Neuronal stem cell (in vitro differentiated cells): ENCODE results near the gene LSM12.

Source experiments
- DNase-seq: peaks from one replicate; pipeline ENCODE4 v3.0.0-alpha.2; 2013; ENCODE audit warnings: low spot score
- H2AFZ ChIP-seq: one replicate; pipeline ENCODE4 v1.6.1; 2013; ENCODE audit warnings: mild to moderate bottlenecking, low read length, inconsistent platforms
- H2AK5ac ChIP-seq: 2 replicates; pipeline ENCODE4 v1.6.1; 2013; ENCODE audit warnings: low read depth, mild to moderate bottlenecking, inconsistent platforms, low read length, moderate library complexity, mixed read lengths
- H2BK120ac ChIP-seq: 2 replicates; pipeline ENCODE4 v1.6.1; 2013; ENCODE audit warnings: low read depth, mild to moderate bottlenecking, inconsistent platforms, low read length, moderate library complexity, mixed read lengths
- H2BK12ac ChIP-seq: one replicate; pipeline ENCODE4 v1.6.1; 2013; ENCODE audit warnings: low read length, inconsistent platforms
- H2BK15ac ChIP-seq: 2 replicates; pipeline ENCODE4 v1.6.1; 2013; ENCODE audit warnings: mild to moderate bottlenecking, low read length, inconsistent platforms, mixed read lengths
- H2BK5ac ChIP-seq: one replicate; pipeline ENCODE4 v1.6.1; 2013; ENCODE audit warnings: inconsistent platforms, mild to moderate bottlenecking, low read length, moderate library complexity
- H3K14ac ChIP-seq: one replicate; pipeline ENCODE4 v1.6.1; 2013; ENCODE audit warnings: low read length, inconsistent platforms
- H3K18ac ChIP-seq: 2 replicates; pipeline ENCODE4 v1.6.1; 2013; ENCODE audit warnings: low read length, inconsistent platforms
- H3K23ac ChIP-seq: 2 replicates; pipeline ENCODE4 v1.6.1; 2013; ENCODE audit warnings: low read depth, mild to moderate bottlenecking, mixed read lengths, low read length, inconsistent platforms; ENCODE audit not compliant: poor library complexity
- H3K27ac ChIP-seq: replicated peaks from 3 replicates; pipeline ENCODE4 v1.5.1; 2013; ENCODE audit warnings: low read length, inconsistent platforms
- H3K27me3 ChIP-seq, 3 experiments: 2 replicates each; pipeline ENCODE4 v1.6.1; 2013; ENCODE audit warnings: low read length in 3 of 3, mild to moderate bottlenecking in 2 of 3, inconsistent platforms in 1 of 3, low read depth in 1 of 3, mixed read lengths in 1 of 3, moderate library complexity in 1 of 3; ENCODE audit not compliant: control insufficient read depth in 3 of 3, insufficient read depth in 3 of 3
- H3K36me3 ChIP-seq, 2 donors: replicated peaks in 1 of 2; 2 replicates each; pipeline ENCODE4 v1.6.1; 2013; ENCODE audit warnings: low read length in 2 of 2; ENCODE audit not compliant: control insufficient read depth in 2 of 2, insufficient read depth in 2 of 2
- H3K4ac ChIP-seq: 2 replicates; pipeline ENCODE4 v1.6.1; 2013; ENCODE audit warnings: inconsistent platforms, mild to moderate bottlenecking, low read length, moderate library complexity
- H3K4me1 ChIP-seq, 2 donors: 1 replicate in 1 of 2; 2 replicates in 1 of 2; pipeline ENCODE4 v1.6.1; 2013; ENCODE audit warnings: low read length in 2 of 2, low read depth in 1 of 2; ENCODE audit not compliant: control insufficient read depth in 2 of 2, insufficient read depth in 1 of 2
- H3K4me2 ChIP-seq: one replicate; pipeline ENCODE4 v1.6.1; 2013; ENCODE audit warnings: mild to moderate bottlenecking, low read length, inconsistent platforms; ENCODE audit not compliant: insufficient read depth, poor library complexity, severe bottlenecking
- H3K4me3 ChIP-seq, 2 donors: 2 replicates each; pipeline ENCODE4 v1.5.1; 2013; ENCODE audit warnings: low read length in 2 of 2, mild to moderate bottlenecking in 2 of 2, inconsistent platforms in 1 of 2, moderate library complexity in 1 of 2
- H3K79me1 ChIP-seq: one replicate; pipeline ENCODE4 v1.6.1; 2013; ENCODE audit warnings: low read depth, mild to moderate bottlenecking, inconsistent platforms, low read length, moderate library complexity
- H3K9ac ChIP-seq: one replicate; pipeline ENCODE4 v1.6.1; 2013; ENCODE audit warnings: mild to moderate bottlenecking, low read depth, low read length, inconsistent platforms; ENCODE audit not compliant: poor library complexity
- H3K9me3 ChIP-seq, 2 donors: replicated peaks in 1 of 2; 2 replicates each; pipeline versions ENCODE3 to v1.6.1; 2013; ENCODE audit warnings: low read length in 2 of 2, mild to moderate bottlenecking in 2 of 2, inconsistent platforms in 1 of 2, low read depth in 1 of 2, mixed read lengths in 1 of 2, moderate library complexity in 1 of 2; ENCODE audit not compliant: control insufficient read depth in 2 of 2, insufficient read depth in 1 of 2
- H4K8ac ChIP-seq: one replicate; pipeline ENCODE4 v1.6.1; 2013; ENCODE audit warnings: low read depth, mild to moderate bottlenecking, inconsistent platforms, low read length, moderate library complexity
- H4K91ac ChIP-seq: one replicate; pipeline ENCODE4 v1.6.1; 2013; ENCODE audit warnings: low read length, low read depth, mild to moderate bottlenecking, inconsistent platforms; ENCODE audit not compliant: poor library complexity
- WGBS, 2 donors: extraction: QIAGEN DNeasy Blood & Tissue Kit; methylation state at CpG; one replicate each; pipeline ENCODE4 v1.1.7; 2013; ENCODE audit warnings: missing lambda C conversion rate in 2 of 2, mixed read lengths in 1 of 2; ENCODE audit not compliant: insufficient read length in 2 of 2, insufficient replicate concordance in 1 of 2; ENCODE audit errors: extremely low coverage in 2 of 2; 5-methylcytosine and 5-hydroxymethylcytosine counted together

The LSM12 gene

GRCh38 chr17:43987131-43988021 lies 79.1 kb downstream of the LSM12 start:
- H3K14ac ChIP-seq, result no peak overlapping the region
- no peak overlapping the region for H3K4me3 ChIP-seq
- no peak overlapping the region for H3K4ac ChIP-seq
- no peak overlapping the region for H3K23ac ChIP-seq
- no peak overlapping the region for H3K9ac ChIP-seq
- no peak overlapping the region for H3K18ac ChIP-seq
- H2AK5ac ChIP-seq, result no peak overlapping the region
- H3K27ac ChIP-seq, result no peak overlapping the region
- no peaks in the 10 kb centered on the region for H3K79me1 ChIP-seq
- H4K8ac ChIP-seq, result no peak overlapping the region
- peaks cover 2 to 54% (median 13%) of the 10 kb centered on the region in 3 experiments for H3K27me3 ChIP-seq
- H4K91ac ChIP-seq, result no peak overlapping the region
- H2BK15ac ChIP-seq, result no peak overlapping the region
- no peak overlapping the region for H2AFZ ChIP-seq
- no peaks in the 10 kb centered on the region for H3K9me3 ChIP-seq
- H3K4me2 ChIP-seq, result no peak overlapping the region
- DNase-seq, result no peak
- peaks cover 4 to 5% of the 10 kb centered on the region in 2 donors for H3K4me1 ChIP-seq
- no peak overlapping the region for H2BK12ac ChIP-seq
- H2BK120ac ChIP-seq, result no peak overlapping the region
- no peaks in the 10 kb centered on the region for H3K36me3 ChIP-seq
- H2BK5ac ChIP-seq, result no peak overlapping the region
- no CpG with 5 or more reads among the region's 12 CpGs for WGBS, 2 donors

- Histone ChIP-seq H2BK12ac (no peak overlapping the region), H3K14ac (no peak overlapping the region), H2BK120ac (no peak overlapping the region), H3K36me3 (no peaks in the 10 kb centered on the region), H3K23ac (no peak overlapping the region), H3K27ac (no peak overlapping the region), H2BK5ac (no peak overlapping the region), H3K27me3 (peaks cover 2 to 61% (median 18%) of the 10 kb centered on the region in 3 experiments), H3K4ac (no peak overlapping the region), H2AK5ac (no peak overlapping the region), H4K8ac (no peak overlapping the region), H3K79me1 (no peaks in the 10 kb centered on the region), H3K9me3 (no peaks in the 10 kb centered on the region), H2AFZ (no peak overlapping the region), H3K4me2 (no peak overlapping the region), H4K91ac (no peak overlapping the region), H3K4me3 (no peak overlapping the region), H3K4me1 (peaks cover 4 to 5% of the 10 kb centered on the region in 2 donors), H3K9ac (no peak overlapping the region), H2BK15ac (no peak overlapping the region), H3K18ac (no peak overlapping the region)
- WGBS, 2 donors, result no CpG with 5 or more reads among the region's 7 CpGs
- DNase-seq, result no peak
These were observed 80.1 kb downstream of the LSM12 start for GRCh38 chr17:43986225-43986981.

- H3K36me3 ChIP-seq, result no peaks in the 10 kb centered on the region
- H2AFZ ChIP-seq, result peak overlapping the region; percentile 93
- no peaks in the 10 kb centered on the region for H3K79me1 ChIP-seq
- no peak overlapping the region for H4K91ac ChIP-seq
- H3K4ac ChIP-seq, result no peak overlapping the region
- no peaks in the 10 kb centered on the region for H3K9me3 ChIP-seq
- H4K8ac ChIP-seq, result no peak overlapping the region
- H3K27me3 ChIP-seq, result peaks cover 2 to 70% (median 18%) of the 10 kb centered on the region in 3 experiments
- H2BK120ac ChIP-seq, result no peak overlapping the region
- H3K4me2 ChIP-seq, result peak overlapping the region; percentile 21
- no peak overlapping the region for H2BK15ac ChIP-seq
- no peak overlapping the region for H2BK12ac ChIP-seq
- no peak overlapping the region for H2AK5ac ChIP-seq
- H3K9ac ChIP-seq, result no peak overlapping the region
- no peak overlapping the region for H3K27ac ChIP-seq
- H3K4me3 ChIP-seq, result peak overlapping the region in 1 of 2 donors; percentile 37
- H3K4me1 ChIP-seq, result peaks cover 4 to 5% of the 10 kb centered on the region in 2 donors
- no peak overlapping the region for H3K18ac ChIP-seq
- no peak overlapping the region for H3K23ac ChIP-seq
- no peak overlapping the region for H2BK5ac ChIP-seq
- H3K14ac ChIP-seq, result no peak overlapping the region
- WGBS, 2 donors, result no CpG with 5 or more reads among the region's 8 CpGs
- DNase-seq, result no peak
These were observed 82.0 kb downstream of the LSM12 start for GRCh38 chr17:43984521-43984920.
